WTC11 (cell line): ENCODE measurements around the gene STK32C. TPM values are rescaled to one million over a fixed set of nuclear protein-coding genes. Genes with fewer than 3 reads are reported as not detected.

ENCODE experiments used
- ATAC-seq: fragments of 200-7000 bp; cut with Tn5 transposase; 2 replicates; pipeline ENCODE4 v1.10.0; 2021; ENCODE audit warnings: mild to moderate bottlenecking, moderate library complexity
- CTCF ChIA-PET: fragments of 300-600 bp; sonication (Branson Sonifier 250); formaldehyde crosslinking; loops from one replicate; lab custom pipeline; 2021; ENCODE audit warnings: antibody characterized with exemption; lab: Charles Lee
- POLR2A ChIA-PET: fragments of 350-600 bp; sonication (Branson Sonifier 250); formaldehyde crosslinking; loops from one replicate; lab custom pipeline; 2021; ENCODE audit warnings: antibody characterized with exemption; lab: Charles Lee
- DNase-seq: peaks from one replicate; pipeline ENCODE4 v3.0.0; 2021; ENCODE audit warnings: low spot score
- H3K27ac Mint-ChIP-seq: 2 replicates; pipeline ENCODE4 v1.8.0; 2021; ENCODE audit warnings: mixed read lengths
- H3K27me3 Mint-ChIP-seq: 2 replicates; pipeline ENCODE4 v1.8.0; 2021; ENCODE audit warnings: low read depth, mild to moderate bottlenecking, moderate library complexity, mixed read lengths
- H3K36me3 Mint-ChIP-seq: 2 replicates; pipeline ENCODE4 v1.8.0; 2021; ENCODE audit warnings: mixed read lengths
- H3K4me1 Mint-ChIP-seq: 2 replicates; pipeline ENCODE4 v1.8.0; 2022; ENCODE audit warnings: mixed read lengths
- H3K4me3 Mint-ChIP-seq: 2 replicates; pipeline ENCODE4 v1.8.0; 2021; ENCODE audit warnings: mild to moderate bottlenecking, moderate library complexity, mixed read lengths
- H3K9me3 Mint-ChIP-seq: 2 replicates; pipeline ENCODE4 v1.8.0; 2021; ENCODE audit warnings: mixed read lengths
- ATF1 ChIP-seq: sonication (generic); formaldehyde crosslinking; IDR thresholded peaks from 2 replicates; pipeline ENCODE4 v1.8.1; 2023; ENCODE audit warnings: mild to moderate bottlenecking, moderate library complexity, missing genetic modification reagents
- CREB1 ChIP-seq: sonication (generic); formaldehyde crosslinking; IDR thresholded peaks from 2 replicates; pipeline ENCODE4 v1.8.0; 2023; ENCODE audit warnings: mild to moderate bottlenecking, missing genetic modification reagents
- CREM ChIP-seq: sonication (generic); formaldehyde crosslinking; IDR thresholded peaks from 2 replicates; pipeline ENCODE4 v1.8.1; 2022; ENCODE audit warnings: mild to moderate bottlenecking, missing genetic modification reagents, moderate library complexity
- ELF4 ChIP-seq: sonication (generic); formaldehyde crosslinking; IDR thresholded peaks from 2 replicates; pipeline ENCODE4 v1.8.1; 2022; ENCODE audit warnings: low read depth, mild to moderate bottlenecking, moderate library complexity, missing genetic modification reagents
- ESRRA ChIP-seq: sonication (generic); formaldehyde crosslinking; IDR thresholded peaks from 2 replicates; pipeline ENCODE4 v1.8.1; 2022; ENCODE audit warnings: mild to moderate bottlenecking, missing genetic modification reagents, borderline replicate concordance
- GRHL2 ChIP-seq: fragments of 250-450 bp; sonication (Bioruptor Pico); IDR thresholded peaks from 2 replicates; pipeline ENCODE4 v1.8.0; 2022; ENCODE audit warnings: mild to moderate bottlenecking, moderate library complexity; ENCODE audit not compliant: insufficient replicate concordance, severe bottlenecking
- JAZF1 ChIP-seq: fragments of 250-450 bp; sonication (Bioruptor Pico); IDR thresholded peaks from 2 replicates; pipeline ENCODE4 v1.9.0; 2021; ENCODE audit warnings: moderate library complexity, mild to moderate bottlenecking, inconsistent platforms
- NFATC4 ChIP-seq: fragments of 250-450 bp; sonication (Bioruptor Pico); IDR thresholded peaks from 2 replicates; pipeline ENCODE4 v1.9.0; 2021; ENCODE audit warnings: mild to moderate bottlenecking
- NR2C2 ChIP-seq: sonication (generic); formaldehyde crosslinking; IDR thresholded peaks from 2 replicates; pipeline ENCODE4 v1.8.0; 2022; ENCODE audit warnings: mild to moderate bottlenecking, missing genetic modification reagents
- NR3C1 ChIP-seq: sonication (generic); formaldehyde crosslinking; conservative IDR thresholded peaks from 2 replicates; pipeline ENCODE4 v1.8.1; 2023; ENCODE audit warnings: low read depth, mild to moderate bottlenecking, missing genetic modification reagents
- OVOL2 ChIP-seq: fragments of 250-450 bp; sonication (Bioruptor Pico); IDR thresholded peaks from 2 replicates; pipeline ENCODE4 v1.9.0; 2021; ENCODE audit warnings: mild to moderate bottlenecking, borderline replicate concordance
- PRRX2 ChIP-seq: fragments of 250-450 bp; sonication (Bioruptor Pico); IDR thresholded peaks from 2 replicates; pipeline ENCODE4 v1.8.0; 2021; ENCODE audit warnings: mild to moderate bottlenecking
- SMAD4 ChIP-seq: sonication (generic); formaldehyde crosslinking; IDR thresholded peaks from 2 replicates; pipeline ENCODE4 v1.8.0; 2022; ENCODE audit warnings: mild to moderate bottlenecking, missing genetic modification reagents
- SP1 ChIP-seq: sonication (generic); formaldehyde crosslinking; conservative IDR thresholded peaks from 2 replicates; pipeline ENCODE4 v1.8.1; 2022; ENCODE audit warnings: missing genetic modification reagents
- TEAD1 ChIP-seq: sonication (generic); formaldehyde crosslinking; IDR thresholded peaks from 2 replicates; pipeline ENCODE4 v1.8.0; 2022; ENCODE audit warnings: mild to moderate bottlenecking, missing genetic modification reagents
- ZBTB21 ChIP-seq: sonication (generic); formaldehyde crosslinking; IDR thresholded peaks from 2 replicates; pipeline ENCODE4 v1.8.1; 2023; ENCODE audit warnings: mild to moderate bottlenecking, missing genetic modification reagents, borderline replicate concordance
- total RNA-seq: library from RNA; stranded (reverse); gene quantifications from 3 replicates; pipeline ENCODE4 v1.2.3, GENCODE V29; 2021
- TF ChIP-seq, protein P1 (sequence below): sonication (generic); formaldehyde crosslinking; IDR thresholded peaks from 2 replicates; pipeline ENCODE4 v1.8.1; 2022; ENCODE audit warnings: missing genetic modification reagents, borderline replicate concordance
- TF ChIP-seq, protein P2 (sequence below): sonication (generic); formaldehyde crosslinking; IDR thresholded peaks from 2 replicates; pipeline ENCODE4 v1.8.1; 2023; ENCODE audit warnings: mild to moderate bottlenecking, missing genetic modification reagents
- TF ChIP-seq, protein P3 (sequence below): sonication (generic); formaldehyde crosslinking; IDR thresholded peaks from 2 replicates; pipeline ENCODE4 v1.8.1; 2023; ENCODE audit warnings: mild to moderate bottlenecking, moderate library complexity, missing genetic modification reagents
- TF ChIP-seq, protein P4 (sequence below): sonication (generic); formaldehyde crosslinking; IDR thresholded peaks from 2 replicates; pipeline ENCODE4 v1.8.0; 2023; ENCODE audit warnings: missing genetic modification reagents
- TF ChIP-seq, protein P5 (sequence below): fragments of 250-450 bp; sonication (Bioruptor Pico); IDR thresholded peaks from 2 replicates; pipeline ENCODE4 v1.8.0; 2021; ENCODE audit warnings: mild to moderate bottlenecking
- TF ChIP-seq, protein P6 (sequence below): sonication (generic); formaldehyde crosslinking; IDR thresholded peaks from 2 replicates; pipeline ENCODE4 v1.8.0; 2022; ENCODE audit warnings: mild to moderate bottlenecking, missing genetic modification reagents
- TF ChIP-seq, protein P7 (sequence below): fragments of 250-450 bp; sonication (Bioruptor Pico); IDR thresholded peaks from 2 replicates; pipeline ENCODE4 v1.9.0; 2021; ENCODE audit warnings: mild to moderate bottlenecking

The STK32C gene
- total RNA-seq, 1 experiment from 2014 or later: 20.7 TPM

DNA sequence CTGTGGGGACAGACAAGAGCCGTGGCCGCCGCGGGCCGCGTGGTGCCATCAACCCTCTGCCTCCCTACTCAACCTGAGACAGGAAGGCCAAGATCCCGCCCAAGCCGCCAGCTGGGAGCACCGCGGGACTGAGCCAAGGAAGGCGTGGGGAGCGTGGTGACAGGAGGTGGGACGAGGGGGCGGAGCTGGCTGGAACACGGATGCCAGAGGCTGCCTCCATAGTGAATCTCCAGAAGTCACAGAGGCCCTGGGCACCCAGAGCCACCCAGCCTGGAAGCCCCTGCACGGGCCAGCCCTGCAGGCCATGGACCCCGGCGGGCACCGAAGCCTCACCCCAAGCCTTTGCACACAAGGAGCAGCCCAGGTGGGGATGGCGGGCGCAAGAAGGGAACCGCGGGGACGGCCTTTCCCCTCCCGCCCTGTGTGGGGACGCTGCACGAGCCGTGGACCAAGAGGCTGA lies 139.1 kb downstream of the STK32C start:
- peaks cover 5% of the 10 kb centered on the region for H3K9me3 Mint-ChIP-seq
- H3K4me1 Mint-ChIP-seq: peaks cover 10% of the 10 kb centered on the region
- H3K27ac Mint-ChIP-seq: no peak overlapping the region
- H3K4me3 Mint-ChIP-seq: no peak overlapping the region
- TF ChIP-seq, protein P1, sequence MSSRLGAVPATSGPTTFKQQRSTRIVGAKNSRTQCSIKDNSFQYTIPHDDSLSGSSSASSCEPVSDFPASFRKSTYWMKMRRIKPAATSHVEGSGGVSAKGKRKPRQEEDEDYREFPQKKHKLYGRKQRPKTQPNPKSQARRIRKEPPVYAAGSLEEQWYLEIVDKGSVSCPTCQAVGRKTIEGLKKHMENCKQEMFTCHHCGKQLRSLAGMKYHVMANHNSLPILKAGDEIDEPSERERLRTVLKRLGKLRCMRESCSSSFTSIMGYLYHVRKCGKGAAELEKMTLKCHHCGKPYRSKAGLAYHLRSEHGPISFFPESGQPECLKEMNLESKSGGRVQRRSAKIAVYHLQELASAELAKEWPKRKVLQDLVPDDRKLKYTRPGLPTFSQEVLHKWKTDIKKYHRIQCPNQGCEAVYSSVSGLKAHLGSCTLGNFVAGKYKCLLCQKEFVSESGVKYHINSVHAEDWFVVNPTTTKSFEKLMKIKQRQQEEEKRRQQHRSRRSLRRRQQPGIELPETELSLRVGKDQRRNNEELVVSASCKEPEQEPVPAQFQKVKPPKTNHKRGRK: no peak
- no peak for TF ChIP-seq ELF4 (CRISPR knock-in tag)
- TF ChIP-seq SP1 (CRISPR knock-in tag): no peak
- TF ChIP-seq, protein P2, sequence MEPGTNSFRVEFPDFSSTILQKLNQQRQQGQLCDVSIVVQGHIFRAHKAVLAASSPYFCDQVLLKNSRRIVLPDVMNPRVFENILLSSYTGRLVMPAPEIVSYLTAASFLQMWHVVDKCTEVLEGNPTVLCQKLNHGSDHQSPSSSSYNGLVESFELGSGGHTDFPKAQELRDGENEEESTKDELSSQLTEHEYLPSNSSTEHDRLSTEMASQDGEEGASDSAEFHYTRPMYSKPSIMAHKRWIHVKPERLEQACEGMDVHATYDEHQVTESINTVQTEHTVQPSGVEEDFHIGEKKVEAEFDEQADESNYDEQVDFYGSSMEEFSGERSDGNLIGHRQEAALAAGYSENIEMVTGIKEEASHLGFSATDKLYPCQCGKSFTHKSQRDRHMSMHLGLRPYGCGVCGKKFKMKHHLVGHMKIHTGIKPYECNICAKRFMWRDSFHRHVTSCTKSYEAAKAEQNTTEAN (CRISPR knock-in tag): no peak
- no peak for TF ChIP-seq NFATC4 (CRISPR knock-in tag)
- TF ChIP-seq NR2C2 (CRISPR knock-in tag): no peak
- no peak for TF ChIP-seq NR3C1 (CRISPR knock-in tag)
- TF ChIP-seq, protein P3, sequence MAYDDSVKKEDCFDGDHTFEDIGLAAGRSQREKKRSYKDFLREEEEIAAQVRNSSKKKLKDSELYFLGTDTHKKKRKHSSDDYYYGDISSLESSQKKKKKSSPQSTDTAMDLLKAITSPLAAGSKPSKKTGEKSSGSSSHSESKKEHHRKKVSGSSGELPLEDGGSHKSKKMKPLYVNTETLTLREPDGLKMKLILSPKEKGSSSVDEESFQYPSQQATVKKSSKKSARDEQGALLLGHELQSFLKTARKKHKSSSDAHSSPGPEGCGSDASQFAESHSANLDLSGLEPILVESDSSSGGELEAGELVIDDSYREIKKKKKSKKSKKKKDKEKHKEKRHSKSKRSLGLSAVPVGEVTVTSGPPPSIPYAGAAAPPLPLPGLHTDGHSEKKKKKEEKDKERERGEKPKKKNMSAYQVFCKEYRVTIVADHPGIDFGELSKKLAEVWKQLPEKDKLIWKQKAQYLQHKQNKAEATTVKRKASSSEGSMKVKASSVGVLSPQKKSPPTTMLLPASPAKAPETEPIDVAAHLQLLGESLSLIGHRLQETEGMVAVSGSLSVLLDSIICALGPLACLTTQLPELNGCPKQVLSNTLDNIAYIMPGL (CRISPR knock-in tag): no peak
- TF ChIP-seq SMAD4 (CRISPR knock-in tag): no peak
- TF ChIP-seq JAZF1 (CRISPR knock-in tag): no peak
- TF ChIP-seq, all 79 proteins: peak for 0
- CTCF ChIA-PET: no interaction called here
- Mint-ChIP-seq H3K36me3 (peaks cover 5% of the 10 kb centered on the region), H3K27me3 (peaks cover 9% of the 10 kb centered on the region)
- ATAC-seq: no peak
- DNase-seq: peak; percentile 15
- POLR2A ChIA-PET: no interaction called here

DNA sequence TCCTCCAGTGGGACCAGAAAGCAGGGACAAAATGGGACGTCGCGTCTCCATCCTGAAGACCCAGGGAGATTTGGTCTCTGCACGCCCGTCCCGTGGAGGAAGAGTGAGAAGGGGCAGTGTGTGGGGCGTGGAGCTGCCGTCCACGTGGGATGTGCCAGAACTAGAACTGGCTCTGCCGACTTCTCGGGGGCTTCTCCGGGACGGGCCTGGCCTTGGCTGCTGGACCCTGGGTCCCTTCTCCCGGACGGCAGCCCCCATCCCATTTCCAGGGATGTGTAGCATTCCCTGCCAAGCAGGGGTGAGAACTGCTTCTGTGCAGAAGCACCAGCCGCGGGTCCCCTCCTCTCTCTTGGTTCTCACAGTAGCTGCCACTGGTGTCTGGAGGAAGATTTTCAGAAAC lies 139.8 kb downstream of the STK32C start:
- CTCF ChIA-PET: no interaction called here

DNA sequence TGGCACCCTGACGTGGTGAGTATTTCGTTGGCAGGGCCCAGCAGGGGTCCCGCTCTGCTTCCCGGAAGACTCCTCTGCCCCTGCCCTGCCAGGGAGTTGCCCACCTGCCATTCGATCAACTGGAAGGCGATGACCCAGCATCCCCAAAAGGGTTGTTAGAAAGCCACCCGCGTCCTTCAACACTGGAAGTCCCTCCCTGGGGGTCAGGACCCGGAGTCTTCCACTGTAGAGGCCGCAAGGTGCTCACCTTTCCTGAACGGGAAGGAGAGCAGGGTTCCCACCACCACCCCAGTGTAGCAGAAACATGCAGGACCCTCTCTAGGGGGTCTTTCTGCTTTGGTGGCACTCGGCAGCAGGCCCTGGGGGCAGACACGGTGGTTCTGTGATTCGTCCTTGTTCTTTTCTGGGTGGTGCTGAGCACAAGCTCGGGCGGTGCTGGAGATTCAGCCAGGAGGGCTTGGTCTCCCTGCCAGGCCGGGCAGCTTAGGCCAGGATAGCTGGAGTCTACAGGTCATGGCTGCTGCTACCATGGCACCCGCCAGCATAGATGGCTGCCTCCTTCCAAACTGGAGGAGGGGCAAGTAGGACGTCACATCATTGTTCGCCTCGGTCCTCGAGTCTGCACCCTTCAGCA lies 140.6 kb downstream of the STK32C start:
- H3K27ac Mint-ChIP-seq: no peak overlapping the region
- no peaks in the 10 kb centered on the region for H3K36me3 Mint-ChIP-seq
- TF ChIP-seq ESRRA (CRISPR knock-in tag): no peak
- TF ChIP-seq, protein P4, sequence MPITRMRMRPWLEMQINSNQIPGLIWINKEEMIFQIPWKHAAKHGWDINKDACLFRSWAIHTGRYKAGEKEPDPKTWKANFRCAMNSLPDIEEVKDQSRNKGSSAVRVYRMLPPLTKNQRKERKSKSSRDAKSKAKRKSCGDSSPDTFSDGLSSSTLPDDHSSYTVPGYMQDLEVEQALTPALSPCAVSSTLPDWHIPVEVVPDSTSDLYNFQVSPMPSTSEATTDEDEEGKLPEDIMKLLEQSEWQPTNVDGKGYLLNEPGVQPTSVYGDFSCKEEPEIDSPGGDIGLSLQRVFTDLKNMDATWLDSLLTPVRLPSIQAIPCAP (CRISPR knock-in tag): no peak
- no peak for TF ChIP-seq SMAD4 (CRISPR knock-in tag)
- TF ChIP-seq ZBTB21 (CRISPR knock-in tag): no peak
- TF ChIP-seq, protein P5, sequence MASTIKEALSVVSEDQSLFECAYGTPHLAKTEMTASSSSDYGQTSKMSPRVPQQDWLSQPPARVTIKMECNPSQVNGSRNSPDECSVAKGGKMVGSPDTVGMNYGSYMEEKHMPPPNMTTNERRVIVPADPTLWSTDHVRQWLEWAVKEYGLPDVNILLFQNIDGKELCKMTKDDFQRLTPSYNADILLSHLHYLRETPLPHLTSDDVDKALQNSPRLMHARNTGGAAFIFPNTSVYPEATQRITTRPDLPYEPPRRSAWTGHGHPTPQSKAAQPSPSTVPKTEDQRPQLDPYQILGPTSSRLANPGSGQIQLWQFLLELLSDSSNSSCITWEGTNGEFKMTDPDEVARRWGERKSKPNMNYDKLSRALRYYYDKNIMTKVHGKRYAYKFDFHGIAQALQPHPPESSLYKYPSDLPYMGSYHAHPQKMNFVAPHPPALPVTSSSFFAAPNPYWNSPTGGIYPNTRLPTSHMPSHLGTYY (CRISPR knock-in tag): no peak
- TF ChIP-seq CREB1: no peak
- TF ChIP-seq OVOL2 (CRISPR knock-in tag): no peak
- TF ChIP-seq, protein P6, sequence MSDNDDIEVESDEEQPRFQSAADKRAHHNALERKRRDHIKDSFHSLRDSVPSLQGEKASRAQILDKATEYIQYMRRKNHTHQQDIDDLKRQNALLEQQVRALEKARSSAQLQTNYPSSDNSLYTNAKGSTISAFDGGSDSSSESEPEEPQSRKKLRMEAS (CRISPR knock-in tag): no peak
- no peak for TF ChIP-seq PRRX2 (CRISPR knock-in tag)
- TF ChIP-seq, protein P7, sequence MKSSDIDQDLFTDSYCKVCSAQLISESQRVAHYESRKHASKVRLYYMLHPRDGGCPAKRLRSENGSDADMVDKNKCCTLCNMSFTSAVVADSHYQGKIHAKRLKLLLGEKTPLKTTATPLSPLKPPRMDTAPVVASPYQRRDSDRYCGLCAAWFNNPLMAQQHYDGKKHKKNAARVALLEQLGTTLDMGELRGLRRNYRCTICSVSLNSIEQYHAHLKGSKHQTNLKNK (CRISPR knock-in tag): no peak
- TF ChIP-seq ATF1 (CRISPR knock-in tag): no peak
- TF ChIP-seq CREM (CRISPR knock-in tag): no peak
- ATAC-seq (no peak), DNase-seq (peak; percentile 7)
- no peaks in the 10 kb centered on the region for H3K27me3 Mint-ChIP-seq
- ChIA-PET POLR2A (no interaction called here), CTCF (no interaction called here)
- no peaks in the 10 kb centered on the region for H3K9me3 Mint-ChIP-seq
- peaks cover 13% of the 10 kb centered on the region for H3K4me1 Mint-ChIP-seq
- H3K4me3 Mint-ChIP-seq: no peak overlapping the region

More for the DNA sequence above, 139.8 kb downstream of the STK32C start:
- TF ChIP-seq, protein P1: no peak
- TF ChIP-seq TEAD1 (CRISPR knock-in tag) (no peak), GRHL2 (CRISPR knock-in tag) (no peak)
- Mint-ChIP-seq H3K4me3 (no peak overlapping the region), H3K36me3 (no peaks in the 10 kb centered on the region), H3K27me3 (peaks cover 4% of the 10 kb centered on the region; the same call in 1 of the 2 replicates), H3K27ac (no peak overlapping the region), H3K4me1 (peaks cover 13% of the 10 kb centered on the region), H3K9me3 (no peaks in the 10 kb centered on the region)
- ATAC-seq (no peak), DNase-seq (peak; percentile 5)
- POLR2A ChIA-PET: no interaction called here
